ENCODE results near the gene UGT1A3. TPM values are rescaled to one million over a fixed set of nuclear protein-coding genes. Genes with fewer than 3 reads are reported as not detected.

The UGT1A3 gene
- total RNA-seq, 2 experiments from 2014 or later, result not detected

DNA sequence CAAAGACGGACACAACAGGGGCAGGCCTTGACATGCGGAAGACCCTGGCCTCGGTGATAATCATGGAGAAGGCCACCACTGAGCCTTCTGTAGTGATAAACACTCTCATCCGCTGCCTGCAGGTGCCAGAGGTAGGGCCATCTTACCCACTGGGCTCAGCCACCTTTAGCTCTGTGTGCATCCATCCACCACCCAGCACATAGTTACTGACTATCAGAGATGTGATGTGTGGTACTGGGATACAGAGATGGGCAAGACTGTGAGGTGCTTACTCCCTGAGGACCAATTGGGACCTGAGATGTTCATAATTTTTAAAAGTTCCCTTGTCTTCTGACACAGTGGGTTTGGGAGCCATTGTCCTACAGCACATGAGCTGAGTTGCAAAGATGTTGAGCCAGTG is 50.9 kb downstream of the UGT1A3 start:
- Mint-ChIP-seq H3K27me3 (peaks cover 11% of the 10 kb centered on the region), H3K27ac (no peak overlapping the region), H3K4me3 (no peak overlapping the region), H3K4me1 (no peaks in the 10 kb centered on the region), H3K9me3 (no peaks in the 10 kb centered on the region), H3K36me3 (no peaks in the 10 kb centered on the region)
- POLR2A ChIA-PET, result no interaction called here
- ATAC-seq (ENCODE audit: low read depth) (no peak), DNase-seq (no peak)

DNA sequence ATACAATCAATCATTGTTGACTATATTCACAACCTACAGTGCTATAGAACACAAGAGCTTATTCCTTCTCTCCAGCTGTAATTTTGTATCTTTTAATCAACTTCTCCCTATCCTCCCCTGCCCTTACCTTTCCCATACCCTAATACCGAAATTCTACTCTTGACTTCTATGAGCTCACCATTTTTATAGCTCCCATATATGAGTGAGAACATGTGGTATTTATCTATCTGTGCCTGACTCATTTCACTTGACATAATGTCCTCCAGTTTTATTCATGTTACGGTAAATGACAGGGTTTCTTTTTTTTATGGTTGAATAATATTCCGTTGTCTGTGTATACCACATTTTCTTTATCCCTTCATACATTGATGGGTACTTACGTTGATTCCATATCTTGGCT is 51.9 kb downstream of the UGT1A3 start:
- Mint-ChIP-seq H3K27ac (no peak overlapping the region), H3K4me3 (no peak overlapping the region), H3K36me3 (no peaks in the 10 kb centered on the region), H3K4me1 (no peaks in the 10 kb centered on the region), H3K9me3 (no peaks in the 10 kb centered on the region), H3K27me3 (peaks cover 11% of the 10 kb centered on the region)
- DNase-seq (no peak), ATAC-seq (ENCODE audit: low read depth) (no peak)
- POLR2A ChIA-PET, result no interaction called here

DNA sequence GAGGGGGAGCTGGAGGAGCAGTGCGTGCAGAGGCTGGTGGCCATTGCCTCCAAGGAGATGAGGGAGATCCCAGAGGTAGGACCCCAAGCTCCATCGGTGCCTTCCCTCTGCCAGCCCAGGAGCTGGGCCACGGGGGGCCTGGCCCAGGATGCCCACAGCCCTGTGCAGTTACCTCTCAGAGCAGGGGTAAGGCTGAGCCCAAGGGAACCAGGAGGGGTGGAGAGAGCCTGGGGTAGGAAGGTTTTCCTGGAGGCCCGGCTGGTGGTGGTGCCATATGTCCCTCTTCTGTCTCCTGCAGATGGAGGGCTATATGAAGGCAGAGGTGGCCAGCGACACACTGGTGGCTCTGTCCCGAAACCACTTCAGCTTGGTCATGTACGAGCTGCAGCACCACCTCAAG is 60.7 kb downstream of the UGT1A3 start:
- no peak for DNase-seq
- no peaks in the 10 kb centered on the region for H3K4me1 Mint-ChIP-seq
- H3K27ac Mint-ChIP-seq, result no peak overlapping the region
- H3K36me3 Mint-ChIP-seq, result no peaks in the 10 kb centered on the region
- ATAC-seq (ENCODE audit: low read depth), result no peak
- POLR2A ChIA-PET, result no interaction called here
- no peak overlapping the region for H3K4me3 Mint-ChIP-seq
- H3K27me3 Mint-ChIP-seq, result peaks cover 4% of the 10 kb centered on the region
- peaks cover 4% of the 10 kb centered on the region for H3K9me3 Mint-ChIP-seq

DNA sequence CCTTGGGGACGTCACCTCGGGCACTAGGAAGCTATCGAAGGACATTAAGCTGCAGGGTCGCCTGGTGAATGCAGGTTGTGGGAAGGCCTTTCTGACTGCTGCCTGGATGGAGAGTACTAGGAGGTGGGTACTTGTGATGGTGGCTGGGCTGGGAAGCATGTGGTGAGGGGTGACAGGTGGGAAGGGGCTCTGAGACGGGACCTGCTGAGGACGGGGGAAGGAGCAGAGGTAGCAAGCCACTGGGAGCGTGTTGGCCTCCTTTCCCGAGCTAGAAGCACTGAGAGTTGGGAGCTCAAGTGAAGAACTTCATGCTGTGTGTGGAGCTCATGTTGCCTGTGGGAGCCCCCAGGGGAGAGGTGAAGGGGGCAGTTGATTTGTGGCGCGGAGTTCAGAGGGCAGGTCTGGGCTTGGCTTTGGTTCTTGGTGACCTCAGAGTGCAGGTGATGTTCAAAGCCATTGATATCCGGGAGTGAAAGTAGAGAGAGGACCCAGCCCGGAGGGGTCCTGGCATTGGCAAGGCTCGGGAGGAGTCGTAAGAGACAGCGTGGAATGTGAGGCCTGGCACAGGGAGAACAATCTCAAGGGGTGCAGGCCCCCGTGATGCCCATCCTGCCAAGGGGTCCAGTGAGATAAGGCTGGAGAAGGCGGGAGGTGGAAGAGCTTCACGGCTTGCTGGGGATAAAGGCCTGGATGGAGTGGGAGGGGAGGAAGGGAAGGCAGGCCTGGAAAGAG is 62.5 kb downstream of the UGT1A3 start:
- peaks cover 2% of the 10 kb centered on the region for H3K9me3 Mint-ChIP-seq
- H3K27ac Mint-ChIP-seq, result no peak overlapping the region
- no peaks in the 10 kb centered on the region for H3K36me3 Mint-ChIP-seq
- DNase-seq, result no peak
- POLR2A ChIA-PET, result no interaction called here
- ATAC-seq (ENCODE audit: low read depth), result no peak
- no peak overlapping the region for H3K4me3 Mint-ChIP-seq
- H3K27me3 Mint-ChIP-seq, result peaks cover under 1% of the 10 kb centered on the region
- no peaks in the 10 kb centered on the region for H3K4me1 Mint-ChIP-seq

DNA sequence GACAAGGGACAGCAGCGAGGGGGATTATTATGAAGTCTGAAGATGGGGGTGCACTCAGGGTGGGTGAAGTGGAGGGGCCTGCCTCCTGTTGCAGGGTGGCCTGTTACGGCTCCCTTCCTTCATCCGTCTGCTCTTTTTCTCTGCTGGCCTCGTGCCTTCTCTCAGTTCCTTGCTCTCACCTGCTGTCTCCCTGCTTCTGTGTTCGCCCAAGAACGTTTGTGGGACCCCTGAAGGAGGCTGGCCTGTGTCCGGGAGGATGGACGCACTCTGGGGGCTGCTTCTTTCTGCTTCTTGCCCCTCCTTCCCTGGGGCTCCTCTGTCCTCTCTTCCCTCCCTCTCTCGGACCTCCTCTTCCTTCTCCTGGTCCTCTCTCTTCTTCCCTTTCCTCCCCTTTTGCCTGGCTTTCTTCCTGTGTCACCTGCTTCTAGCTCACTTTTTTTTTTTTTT is 63.1 kb downstream of the UGT1A3 start:
- Mint-ChIP-seq H3K27ac (no peak overlapping the region), H3K4me1 (no peaks in the 10 kb centered on the region), H3K9me3 (no peaks in the 10 kb centered on the region), H3K4me3 (no peak overlapping the region), H3K27me3 (no peaks in the 10 kb centered on the region), H3K36me3 (no peaks in the 10 kb centered on the region)
- POLR2A ChIA-PET, result no interaction called here
- ATAC-seq (ENCODE audit: low read depth) (no peak), DNase-seq (no peak)

DNA sequence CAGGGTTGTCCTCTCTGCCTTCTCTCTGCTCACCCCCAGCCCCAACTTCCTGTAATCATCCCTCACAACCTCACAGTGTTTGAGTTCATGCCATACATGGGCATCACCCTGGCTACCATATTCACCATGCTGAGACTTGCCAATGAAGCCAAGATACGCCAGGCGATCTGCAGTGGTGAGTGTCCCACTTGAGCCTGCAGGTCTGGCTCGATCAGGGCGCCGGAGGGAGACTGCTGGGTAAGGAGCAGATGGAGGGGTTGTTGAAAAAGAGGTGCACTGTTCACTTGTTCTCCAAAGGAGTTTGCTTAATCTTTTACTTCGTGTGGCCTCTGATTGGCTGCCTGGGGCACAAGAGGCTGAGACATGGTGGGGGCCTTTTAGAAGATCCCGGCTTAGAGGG is 63.9 kb downstream of the UGT1A3 start:
- DNase-seq (no peak), ATAC-seq (ENCODE audit: low read depth) (no peak)
- no peak overlapping the region for H3K27ac Mint-ChIP-seq
- POLR2A ChIA-PET, result no interaction called here
- H3K4me3 Mint-ChIP-seq, result no peak overlapping the region
- H3K36me3 Mint-ChIP-seq, result no peaks in the 10 kb centered on the region
- H3K9me3 Mint-ChIP-seq, result no peaks in the 10 kb centered on the region
- H3K4me1 Mint-ChIP-seq, result no peaks in the 10 kb centered on the region
- H3K27me3 Mint-ChIP-seq, result peaks cover 2% of the 10 kb centered on the region

DNA sequence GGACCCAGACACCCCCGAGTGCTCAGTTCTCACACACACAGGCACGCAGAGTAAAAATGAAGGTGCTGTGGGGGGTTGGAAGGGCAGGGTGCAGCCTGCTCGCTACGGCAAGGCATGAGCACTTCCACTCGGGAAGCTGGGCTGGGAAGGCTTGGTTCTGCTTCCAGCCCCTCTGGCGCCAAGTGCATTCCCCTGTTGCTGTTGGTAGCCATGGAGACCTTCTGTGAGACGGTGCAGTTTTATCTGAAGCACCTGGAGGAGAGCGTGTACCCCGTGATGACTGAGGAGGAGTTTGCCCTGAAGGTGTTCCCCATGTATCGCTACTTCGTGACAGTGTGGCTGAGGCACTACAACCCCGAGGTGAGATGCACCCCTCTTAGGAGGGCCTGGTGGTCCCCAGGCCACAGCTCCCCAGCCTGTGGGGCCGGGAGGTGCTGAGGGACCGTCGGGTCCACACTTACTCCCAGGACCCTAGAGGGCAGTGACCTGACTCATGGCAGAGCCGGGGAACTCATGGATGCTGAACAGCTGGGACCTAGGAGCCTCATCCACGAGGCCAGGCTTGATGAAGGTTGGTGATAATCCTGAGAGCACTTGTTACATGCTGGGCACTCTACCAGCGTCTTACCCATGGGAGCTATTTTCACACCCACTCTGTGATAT is 64.8 kb downstream of the UGT1A3 start:
- no peaks in the 10 kb centered on the region for H3K4me1 Mint-ChIP-seq
- DNase-seq (no peak), ATAC-seq (ENCODE audit: low read depth) (no peak)
- H3K4me3 Mint-ChIP-seq, result no peak overlapping the region
- H3K27ac Mint-ChIP-seq, result no peak overlapping the region
- H3K36me3 Mint-ChIP-seq, result no peaks in the 10 kb centered on the region
- H3K9me3 Mint-ChIP-seq, result no peaks in the 10 kb centered on the region
- POLR2A ChIA-PET, result no interaction called here
- peaks cover 7% of the 10 kb centered on the region for H3K27me3 Mint-ChIP-seq

DNA sequence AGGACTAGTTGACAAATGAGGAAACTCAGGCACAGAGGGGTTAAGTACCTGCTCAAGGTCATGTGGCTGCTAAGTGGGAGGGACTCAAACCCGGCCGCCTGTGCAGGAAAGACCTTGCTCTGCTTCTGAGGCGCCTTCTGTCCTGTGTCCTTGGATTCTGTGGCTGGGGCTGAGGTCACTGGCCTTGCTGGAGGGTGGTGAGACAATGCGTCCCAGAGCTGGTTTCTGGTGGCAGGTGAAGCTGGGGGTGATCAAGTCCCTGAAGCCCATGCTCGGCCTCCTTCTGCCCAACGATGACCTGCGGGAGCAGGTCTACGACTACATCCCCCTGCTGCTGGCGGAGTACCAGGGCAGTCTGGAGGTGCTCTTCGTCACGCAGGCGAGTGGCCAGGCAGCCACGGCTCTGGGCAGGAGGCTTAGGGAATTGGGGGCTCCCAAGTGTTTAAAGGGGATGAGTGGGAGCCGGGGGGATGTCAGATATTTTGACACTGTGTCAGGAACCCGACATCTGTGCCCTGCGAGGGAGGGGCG is 65.4 kb downstream of the UGT1A3 start:
- Mint-ChIP-seq H3K9me3 (no peaks in the 10 kb centered on the region), H3K27ac (no peak overlapping the region), H3K36me3 (no peaks in the 10 kb centered on the region)

DNA sequence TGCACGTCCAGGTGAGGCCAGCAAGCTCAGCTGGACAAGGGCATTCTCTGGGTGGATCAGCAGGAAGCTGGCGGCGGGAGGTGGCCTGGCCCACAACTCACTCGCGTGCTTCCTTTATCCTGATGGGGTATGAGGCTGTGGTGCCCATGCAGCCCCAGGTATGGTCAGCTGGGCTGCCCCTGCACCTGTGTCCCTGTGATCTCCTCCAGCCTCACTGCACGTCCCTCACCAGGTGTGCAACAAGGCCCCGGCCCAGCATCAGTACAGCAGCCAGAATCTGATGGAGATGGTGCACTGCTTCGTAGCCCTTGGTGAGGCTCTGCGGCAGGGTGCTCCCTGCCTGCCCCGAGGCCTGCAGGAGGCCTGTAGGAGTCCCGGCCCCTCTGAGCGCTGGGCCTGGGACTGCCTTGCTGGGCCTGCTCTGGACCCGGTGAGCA is 66.9 kb downstream of the UGT1A3 start:
- Mint-ChIP-seq H3K4me1 (peaks cover 4% of the 10 kb centered on the region), H3K36me3 (no peaks in the 10 kb centered on the region), H3K27ac (no peak overlapping the region), H3K4me3 (no peak overlapping the region), H3K9me3 (no peaks in the 10 kb centered on the region), H3K27me3 (peaks cover 9% of the 10 kb centered on the region)
- ATAC-seq (ENCODE audit: low read depth), result no peak
- no peak for DNase-seq
- POLR2A ChIA-PET, result no interaction called here

More for the DNA sequence above, 65.4 kb downstream of the UGT1A3 start:
- no peak for DNase-seq
- Mint-ChIP-seq H3K4me3 (no peak overlapping the region), H3K27me3 (peaks cover 9% of the 10 kb centered on the region), H3K4me1 (no peaks in the 10 kb centered on the region)
- POLR2A ChIA-PET, result no interaction called here
- no peak for ATAC-seq (ENCODE audit: low read depth)

DNA sequence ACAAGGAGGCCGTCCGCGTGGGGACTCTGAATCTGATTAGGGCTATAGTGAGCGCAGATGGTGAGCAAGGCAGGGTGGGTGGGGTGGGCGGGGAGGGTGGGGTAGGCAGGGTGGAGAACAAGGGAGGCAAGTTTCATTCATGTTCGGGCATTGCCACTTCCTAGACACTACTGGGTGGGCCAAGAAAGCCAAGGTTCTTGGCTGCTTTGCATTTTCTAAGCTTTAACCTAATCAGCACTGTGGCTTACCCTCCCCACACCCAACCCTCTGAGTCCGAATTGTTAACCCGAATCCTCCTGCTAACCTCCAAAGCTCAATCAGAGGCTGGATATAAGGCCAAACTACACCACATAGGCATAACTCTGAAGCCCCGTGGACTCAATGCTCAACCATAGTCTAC is 67.4 kb downstream of the UGT1A3 start:
- peaks cover 9% of the 10 kb centered on the region for H3K27me3 Mint-ChIP-seq
- POLR2A ChIA-PET, result no interaction called here
- DNase-seq, result no peak

DNA sequence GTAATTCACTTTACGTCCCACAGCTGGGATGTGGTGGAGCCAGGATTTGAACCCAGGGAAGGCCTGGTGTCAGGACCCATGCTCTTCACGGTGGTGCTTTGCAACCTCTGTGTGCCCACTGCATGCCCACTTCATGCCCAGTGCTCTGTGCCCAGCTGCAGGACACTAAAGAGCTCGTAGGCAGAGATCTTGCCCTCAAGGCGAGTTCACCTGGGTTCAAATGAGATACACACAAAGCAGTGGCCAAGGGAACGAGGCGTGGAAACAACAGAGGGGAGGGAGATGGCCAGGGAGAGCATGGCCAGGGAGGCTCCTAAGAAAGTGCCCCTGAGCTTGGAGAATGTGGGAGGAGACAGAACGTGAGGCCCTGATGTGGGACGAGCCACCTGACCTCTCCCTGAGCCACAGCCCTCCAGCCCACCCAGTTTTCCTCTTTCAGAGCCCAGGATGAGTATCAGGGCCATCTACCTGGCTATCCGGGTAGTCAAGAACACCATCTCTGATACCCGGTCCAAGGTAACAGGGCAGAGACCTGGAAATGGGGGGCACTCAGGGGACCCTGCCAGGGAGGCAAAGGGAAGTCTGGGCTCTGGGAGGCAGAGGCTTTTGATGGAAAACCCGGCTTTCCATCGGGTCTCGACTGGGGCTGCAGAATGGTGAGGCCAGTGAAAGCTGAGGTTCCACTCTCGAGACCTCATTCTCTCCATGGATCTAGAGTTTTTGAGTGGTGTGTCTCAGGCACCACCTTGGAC is 69.7 kb downstream of the UGT1A3 start:
- no peaks in the 10 kb centered on the region for H3K9me3 Mint-ChIP-seq
- DNase-seq (no peak), ATAC-seq (ENCODE audit: low read depth) (no peak)
- H3K27me3 Mint-ChIP-seq, result peaks cover 12% of the 10 kb centered on the region
- no peaks in the 10 kb centered on the region for H3K36me3 Mint-ChIP-seq
- POLR2A ChIA-PET, result no interaction called here
- no peak overlapping the region for H3K4me3 Mint-ChIP-seq
- H3K27ac Mint-ChIP-seq, result no peak overlapping the region
- H3K4me1 Mint-ChIP-seq, result peaks cover 7% of the 10 kb centered on the region

More for the DNA sequence above, 67.4 kb downstream of the UGT1A3 start:
- Mint-ChIP-seq H3K27ac (no peak overlapping the region), H3K36me3 (no peaks in the 10 kb centered on the region), H3K9me3 (no peaks in the 10 kb centered on the region), H3K4me3 (no peak overlapping the region), H3K4me1 (peaks cover 6% of the 10 kb centered on the region)
- ATAC-seq (ENCODE audit: low read depth), result no peak

DNA sequence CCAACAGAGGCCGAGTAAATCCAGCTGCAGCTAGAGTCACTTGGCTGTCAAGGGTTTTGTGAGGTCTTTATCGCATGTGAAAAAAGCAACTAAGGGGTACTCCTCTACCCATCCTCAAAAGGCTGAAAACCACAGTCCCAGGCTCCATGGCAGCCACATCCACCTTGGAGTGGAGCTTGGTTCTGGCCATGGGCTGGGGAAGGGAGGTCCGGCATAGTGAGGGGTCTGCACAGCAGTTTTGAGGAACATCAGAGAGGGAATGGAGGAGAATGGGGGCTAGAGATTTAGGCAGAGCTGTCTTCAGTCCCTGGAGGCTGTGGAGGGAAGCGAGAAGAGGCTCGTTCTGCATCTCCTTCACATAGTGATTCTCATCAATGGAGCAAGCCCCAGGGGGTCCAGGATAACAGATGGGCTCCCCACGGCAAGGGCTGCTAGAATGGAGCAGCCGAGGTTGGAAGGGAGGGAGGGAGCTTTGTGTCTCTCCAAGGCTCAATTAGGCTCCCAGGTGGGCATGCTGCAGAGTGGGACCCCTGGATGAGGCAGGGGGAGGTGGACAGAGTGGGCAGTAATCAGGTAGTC is 70.3 kb downstream of the UGT1A3 start:
- POLR2A ChIA-PET, result no interaction called here
- no peak for ATAC-seq (ENCODE audit: low read depth)
- H3K4me1 Mint-ChIP-seq, result peaks cover 7% of the 10 kb centered on the region
- H3K27ac Mint-ChIP-seq, result no peak overlapping the region
- H3K36me3 Mint-ChIP-seq, result no peaks in the 10 kb centered on the region
- no peak for DNase-seq
- H3K9me3 Mint-ChIP-seq, result no peaks in the 10 kb centered on the region
- no peak overlapping the region for H3K4me3 Mint-ChIP-seq
- H3K27me3 Mint-ChIP-seq, result peaks cover 12% of the 10 kb centered on the region

DNA sequence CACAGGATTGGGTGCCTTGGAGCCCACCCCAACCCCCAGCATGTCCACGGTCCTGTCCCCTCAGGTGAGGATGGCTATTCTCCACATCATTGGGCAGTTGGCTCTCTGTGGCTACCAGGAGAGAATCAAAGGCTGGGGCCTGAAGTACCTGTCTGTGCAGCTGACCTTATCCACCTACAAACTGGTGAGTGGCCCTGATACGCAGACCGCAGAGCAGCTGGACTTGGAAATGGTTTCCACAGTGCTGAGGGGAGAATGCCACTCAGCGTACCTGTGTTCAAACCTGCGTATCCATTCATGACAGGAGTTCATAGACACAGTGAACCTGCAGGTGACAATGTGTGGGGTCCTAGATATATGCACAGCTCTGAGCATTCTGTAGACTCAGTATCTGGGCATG is 70.9 kb downstream of the UGT1A3 start:
- Mint-ChIP-seq H3K9me3 (no peaks in the 10 kb centered on the region), H3K27ac (no peak overlapping the region), H3K36me3 (no peaks in the 10 kb centered on the region), H3K4me3 (no peak overlapping the region), H3K4me1 (peaks cover 7% of the 10 kb centered on the region), H3K27me3 (peaks cover 16% of the 10 kb centered on the region)
- POLR2A ChIA-PET, result no interaction called here
- DNase-seq (no peak), ATAC-seq (ENCODE audit: low read depth) (no peak)

Data from activated naive CD8-positive, alpha-beta T cell treated with anti-CD3 and anti-CD28 coated beads, Interleukin-2, amount 10 ng/mL, durations not matched to agents 7 days and 5 days (primary cell).